ENCODE data around the gene TRIP10. TPM values are rescaled to one million over a fixed set of nuclear protein-coding genes. Genes with fewer than 3 reads are reported as not detected.

Gene TRIP10
- total and polyA plus RNA-seq, 2 of the 13 experiments (the other 11 are each of a cell fraction or from before 2014, with no cell fraction given): 32.5 to 33.2 TPM

DNA sequence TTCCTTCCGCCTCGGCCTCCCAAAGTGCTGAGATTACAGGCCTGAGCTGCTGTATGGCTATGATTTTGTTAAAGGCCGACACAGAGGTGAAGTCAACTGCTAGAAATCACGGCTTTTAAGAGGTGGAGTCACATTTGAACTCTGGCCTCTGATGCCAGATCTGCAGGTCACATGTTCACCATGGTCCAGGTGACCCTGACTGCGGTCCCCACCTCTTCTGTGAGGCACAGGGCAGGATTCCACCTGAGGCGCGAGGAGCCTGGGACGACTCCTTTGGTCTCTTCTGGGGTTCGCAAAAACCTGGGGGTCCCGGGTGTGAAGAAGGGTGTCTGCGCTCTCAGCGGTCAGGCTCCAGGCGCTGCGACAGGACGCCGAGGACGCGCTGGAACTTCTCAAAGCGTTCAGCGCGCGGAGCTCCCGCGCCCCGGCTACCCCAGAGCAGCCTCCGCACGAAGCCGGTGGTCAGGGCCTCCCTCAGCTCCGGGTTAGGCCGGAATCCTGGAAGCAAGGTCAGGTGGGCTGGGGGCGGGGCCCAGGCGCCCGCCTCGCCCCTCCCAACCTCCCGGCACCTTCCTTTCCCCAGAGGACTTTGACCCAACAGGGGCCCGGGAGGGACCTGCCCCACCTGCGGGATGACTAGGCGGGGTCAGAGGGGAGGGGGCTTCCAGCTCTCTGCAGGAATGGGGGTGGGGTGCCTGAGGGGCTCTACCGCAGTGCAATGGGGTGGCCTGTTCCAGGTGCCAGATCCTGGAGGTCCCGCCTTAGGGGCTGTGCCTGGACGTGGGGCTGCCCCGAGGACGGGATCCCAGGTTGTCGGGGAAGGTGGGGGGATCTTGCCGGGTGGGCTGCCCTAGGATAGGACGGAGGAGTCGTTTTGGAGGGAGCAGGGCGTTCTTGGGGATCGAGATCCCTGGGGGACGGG is 13.0 kb downstream of the TRIP10 start (continued):
- TF ChIP-seq MIER3 (CRISPR knock-in tag; IDR thresholded peaks at IDR 0.05; ENCODE audit: borderline replicate concordance): no peak
- TF ChIP-seq ZNF235 (CRISPR knock-in tag; IDR thresholded peaks at IDR 0.05; ENCODE audit: borderline replicate concordance): peak; percentile 84; the same call in 1 of the 2 replicates
- TF ChIP-seq HES4 (CRISPR knock-in tag; IDR thresholded peaks at IDR 0.05; ENCODE audit: borderline replicate concordance): 0 out of 2 replicates have a peak, but pooled peaks have one; percentile 50
- no peak for TF ChIP-seq TEAD2 (CRISPR knock-in tag; IDR thresholded peaks at IDR 0.05)
- TF ChIP-seq ZBTB4 (CRISPR knock-in tag; IDR thresholded peaks at IDR 0.05; ENCODE audit: borderline replicate concordance): no peak
- no peak for TF ChIP-seq ZFP90 (CRISPR knock-in tag; IDR thresholded peaks at IDR 0.05; ENCODE audit: borderline replicate concordance)
- TF ChIP-seq, protein P1, sequence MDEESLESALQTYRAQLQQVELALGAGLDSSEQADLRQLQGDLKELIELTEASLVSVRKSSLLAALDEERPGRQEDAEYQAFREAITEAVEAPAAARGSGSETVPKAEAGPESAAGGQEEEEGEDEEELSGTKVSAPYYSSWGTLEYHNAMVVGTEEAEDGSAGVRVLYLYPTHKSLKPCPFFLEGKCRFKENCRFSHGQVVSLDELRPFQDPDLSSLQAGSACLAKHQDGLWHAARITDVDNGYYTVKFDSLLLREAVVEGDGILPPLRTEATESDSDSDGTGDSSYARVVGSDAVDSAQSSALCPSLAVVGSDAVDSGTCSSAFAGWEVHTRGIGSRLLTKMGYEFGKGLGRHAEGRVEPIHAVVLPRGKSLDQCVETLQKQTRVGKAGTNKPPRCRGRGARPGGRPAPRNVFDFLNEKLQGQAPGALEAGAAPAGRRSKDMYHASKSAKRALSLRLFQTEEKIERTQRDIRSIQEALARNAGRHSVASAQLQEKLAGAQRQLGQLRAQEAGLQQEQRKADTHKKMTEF (CRISPR knock-in tag; IDR thresholded peaks at IDR 0.05): peak; percentile 21; the same call in 1 of the 2 replicates
- no peak for TF ChIP-seq PPARG (CRISPR knock-in tag; conservative IDR thresholded peaks at IDR 0.05)
- TF ChIP-seq ZNF878 (CRISPR knock-in tag; IDR thresholded peaks at IDR 0.05): peak; percentile 90
- peak; percentile 20; the same call in 1 of the 2 replicates for TF ChIP-seq LBX2 (CRISPR knock-in tag; IDR thresholded peaks at IDR 0.05; ENCODE audit: borderline replicate concordance)
- TF ChIP-seq, protein P2, sequence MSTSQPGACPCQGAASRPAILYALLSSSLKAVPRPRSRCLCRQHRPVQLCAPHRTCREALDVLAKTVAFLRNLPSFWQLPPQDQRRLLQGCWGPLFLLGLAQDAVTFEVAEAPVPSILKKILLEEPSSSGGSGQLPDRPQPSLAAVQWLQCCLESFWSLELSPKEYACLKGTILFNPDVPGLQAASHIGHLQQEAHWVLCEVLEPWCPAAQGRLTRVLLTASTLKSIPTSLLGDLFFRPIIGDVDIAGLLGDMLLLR (CRISPR knock-in tag; IDR thresholded peaks at IDR 0.05): peak; percentile 84; the same call in 1 of the 2 replicates
- TF ChIP-seq ZNF788 (CRISPR knock-in tag; IDR thresholded peaks at IDR 0.05; ENCODE audit: borderline replicate concordance): no peak
- TF ChIP-seq, protein P3, sequence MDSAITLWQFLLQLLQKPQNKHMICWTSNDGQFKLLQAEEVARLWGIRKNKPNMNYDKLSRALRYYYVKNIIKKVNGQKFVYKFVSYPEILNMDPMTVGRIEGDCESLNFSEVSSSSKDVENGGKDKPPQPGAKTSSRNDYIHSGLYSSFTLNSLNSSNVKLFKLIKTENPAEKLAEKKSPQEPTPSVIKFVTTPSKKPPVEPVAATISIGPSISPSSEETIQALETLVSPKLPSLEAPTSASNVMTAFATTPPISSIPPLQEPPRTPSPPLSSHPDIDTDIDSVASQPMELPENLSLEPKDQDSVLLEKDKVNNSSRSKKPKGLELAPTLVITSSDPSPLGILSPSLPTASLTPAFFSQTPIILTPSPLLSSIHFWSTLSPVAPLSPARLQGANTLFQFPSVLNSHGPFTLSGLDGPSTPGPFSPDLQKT (CRISPR knock-in tag; IDR thresholded peaks at IDR 0.05; ENCODE audit: borderline replicate concordance): no peak

All from HepG2 (cell line).